RWPE1 (cell line): Measurements from ENCODE around the gene SLC16A6.
"Not testable (repeated sequence)": the region's sequence is repeated elsewhere in the genome, so short reads cannot be mapped to it uniquely, and the experiment has no call there.

Experiments
- CTCF ChIA-PET: fragments of 350-600 bp; sonication (Branson Sonifier 250); formaldehyde crosslinking; extraction: SDS; loops from one replicate; lab custom pipeline; 2021; lab: Yijun Ruan, JAX
- POLR2A ChIA-PET: fragments of 400-600 bp; formaldehyde crosslinking; extraction: SDS; loops from one replicate; lab custom pipeline; 2020; ENCODE audit warnings: antibody characterized with exemption; ENCODE audit not compliant: low non-redundant PET; lab: Yijun Ruan, JAX
- DNase-seq: peaks from one replicate; pipeline ENCODE4 v3.0.0; 2012; ENCODE audit warnings: low spot score
- H3K27ac ChIP-seq: fragments of 450-650 bp; 2 replicates; pipeline ENCODE4 v1.5.1; 2017
- TF ChIP-seq, protein P1 (sequence below): fragments of 450-650 bp; conservative IDR thresholded peaks from 2 replicates; pipeline ENCODE4 v1.5.1; 2017; ENCODE audit warnings: low read depth, mild to moderate bottlenecking

Gene SLC16A6, protein sequence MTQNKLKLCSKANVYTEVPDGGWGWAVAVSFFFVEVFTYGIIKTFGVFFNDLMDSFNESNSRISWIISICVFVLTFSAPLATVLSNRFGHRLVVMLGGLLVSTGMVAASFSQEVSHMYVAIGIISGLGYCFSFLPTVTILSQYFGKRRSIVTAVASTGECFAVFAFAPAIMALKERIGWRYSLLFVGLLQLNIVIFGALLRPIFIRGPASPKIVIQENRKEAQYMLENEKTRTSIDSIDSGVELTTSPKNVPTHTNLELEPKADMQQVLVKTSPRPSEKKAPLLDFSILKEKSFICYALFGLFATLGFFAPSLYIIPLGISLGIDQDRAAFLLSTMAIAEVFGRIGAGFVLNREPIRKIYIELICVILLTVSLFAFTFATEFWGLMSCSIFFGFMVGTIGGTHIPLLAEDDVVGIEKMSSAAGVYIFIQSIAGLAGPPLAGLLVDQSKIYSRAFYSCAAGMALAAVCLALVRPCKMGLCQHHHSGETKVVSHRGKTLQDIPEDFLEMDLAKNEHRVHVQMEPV

DNA sequence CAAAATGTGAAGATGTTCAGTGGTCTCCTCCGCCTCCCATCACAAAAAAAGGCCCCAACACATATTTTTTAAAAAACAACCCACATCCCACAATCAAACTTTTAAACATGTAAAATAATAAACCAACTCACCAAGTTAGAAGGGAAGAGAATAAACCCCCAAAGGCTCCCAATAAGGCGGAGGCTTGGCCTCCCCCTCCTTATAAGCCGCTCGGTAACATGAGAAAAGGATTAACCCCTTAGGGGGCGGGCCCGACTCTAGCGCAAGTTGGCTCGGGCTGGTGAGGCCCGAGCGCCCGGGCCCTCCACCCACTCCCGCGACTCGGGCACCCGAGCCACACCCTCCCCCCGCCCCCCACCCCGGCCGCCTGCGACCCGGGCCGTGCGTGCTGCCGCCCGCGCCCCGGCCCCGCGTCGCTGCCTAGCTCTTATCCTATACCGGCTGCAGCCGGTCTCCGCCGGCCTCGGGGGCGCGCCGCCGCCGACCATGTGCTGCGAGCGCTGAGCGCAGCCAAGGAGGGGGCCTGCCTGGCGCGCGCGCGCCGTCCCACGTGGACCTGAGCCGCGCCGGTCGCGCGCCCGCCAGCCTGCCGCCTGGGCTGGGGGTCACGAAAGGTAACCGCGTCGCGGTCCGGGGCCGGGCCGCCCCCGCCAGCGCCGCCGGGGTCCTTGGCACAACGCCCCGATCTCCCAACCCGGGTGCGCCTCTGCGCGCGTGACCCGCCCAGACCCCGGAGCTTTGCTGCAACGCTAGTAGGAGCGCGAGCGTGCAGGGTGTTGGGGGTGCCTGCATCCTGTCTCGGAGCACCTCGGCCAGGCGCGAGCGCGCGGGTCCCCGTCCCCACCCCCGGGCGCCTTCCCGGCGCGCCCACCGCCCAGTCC is at the start of gene SLC16A6, which contains the start of gene ARSG:
TSS of gene SLC16A6 (minus strand) at position 173 of the 881 bp plus-strand sequence. CDS start 12,807 bp downstream, outside the sequence.
TSS of gene ARSG (plus strand) at position 541 of the 881 bp plus-strand sequence. CDS start 15,999 bp downstream, outside the sequence.
- ChIA-PET CTCF (no interaction called here), POLR2A (no interaction called here)
- peak within 1 kb of the TSS; percentile 74 for H3K27ac ChIP-seq
- DNase-seq: peak; percentile 53
- TF ChIP-seq, protein P1, sequence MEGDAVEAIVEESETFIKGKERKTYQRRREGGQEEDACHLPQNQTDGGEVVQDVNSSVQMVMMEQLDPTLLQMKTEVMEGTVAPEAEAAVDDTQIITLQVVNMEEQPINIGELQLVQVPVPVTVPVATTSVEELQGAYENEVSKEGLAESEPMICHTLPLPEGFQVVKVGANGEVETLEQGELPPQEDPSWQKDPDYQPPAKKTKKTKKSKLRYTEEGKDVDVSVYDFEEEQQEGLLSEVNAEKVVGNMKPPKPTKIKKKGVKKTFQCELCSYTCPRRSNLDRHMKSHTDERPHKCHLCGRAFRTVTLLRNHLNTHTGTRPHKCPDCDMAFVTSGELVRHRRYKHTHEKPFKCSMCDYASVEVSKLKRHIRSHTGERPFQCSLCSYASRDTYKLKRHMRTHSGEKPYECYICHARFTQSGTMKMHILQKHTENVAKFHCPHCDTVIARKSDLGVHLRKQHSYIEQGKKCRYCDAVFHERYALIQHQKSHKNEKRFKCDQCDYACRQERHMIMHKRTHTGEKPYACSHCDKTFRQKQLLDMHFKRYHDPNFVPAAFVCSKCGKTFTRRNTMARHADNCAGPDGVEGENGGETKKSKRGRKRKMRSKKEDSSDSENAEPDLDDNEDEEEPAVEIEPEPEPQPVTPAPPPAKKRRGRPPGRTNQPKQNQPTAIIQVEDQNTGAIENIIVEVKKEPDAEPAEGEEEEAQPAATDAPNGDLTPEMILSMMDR: no peak

DNA sequence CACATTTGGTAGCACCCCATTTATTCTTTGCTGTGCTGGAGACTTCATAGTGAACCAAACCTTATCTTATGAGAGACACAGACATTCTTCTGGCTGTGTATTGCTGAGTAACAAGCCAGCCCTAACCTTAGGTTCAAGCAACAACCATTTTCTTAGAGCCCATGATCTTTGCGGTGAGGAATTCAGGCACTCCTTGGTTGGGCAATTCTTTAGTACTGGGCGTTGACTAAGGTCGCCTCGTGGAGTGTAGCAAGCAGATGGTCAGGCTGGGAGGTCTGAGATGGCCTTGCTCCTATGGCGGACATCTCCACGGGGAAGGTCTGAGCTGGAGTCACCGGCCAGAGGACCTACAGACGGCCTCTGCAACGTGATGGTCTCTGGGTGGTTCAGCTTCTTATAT is 43.5 kb upstream of the SLC16A6 start:
- ChIA-PET POLR2A (no interaction called here), CTCF (no interaction called here)
- TF ChIP-seq, protein P1: no peak
- no peak for DNase-seq
- H3K27ac ChIP-seq: no peak overlapping the region

DNA sequence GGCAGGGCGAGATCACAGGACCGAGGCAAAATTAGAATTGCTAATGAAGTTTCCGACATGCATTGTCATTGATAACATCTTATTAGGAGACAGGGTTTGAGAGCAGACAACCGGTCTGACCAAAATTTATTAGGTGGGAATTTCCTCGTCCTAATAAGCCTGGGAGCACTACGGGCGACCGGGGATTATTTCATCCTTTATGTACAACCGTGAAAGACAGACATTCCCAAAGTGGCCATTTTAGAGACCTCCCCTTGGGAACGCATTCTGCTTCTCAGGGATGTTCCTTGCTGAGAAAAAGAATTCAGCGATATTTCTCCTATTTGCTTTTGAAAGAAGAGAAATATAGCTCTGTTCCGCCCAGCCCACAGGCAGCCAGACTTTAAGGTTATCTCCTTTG is 41.0 kb upstream of the SLC16A6 start:
- CTCF ChIA-PET, H3K27ac ChIP-seq, POLR2A ChIA-PET, DNase-seq: not testable (repeated sequence)

DNA sequence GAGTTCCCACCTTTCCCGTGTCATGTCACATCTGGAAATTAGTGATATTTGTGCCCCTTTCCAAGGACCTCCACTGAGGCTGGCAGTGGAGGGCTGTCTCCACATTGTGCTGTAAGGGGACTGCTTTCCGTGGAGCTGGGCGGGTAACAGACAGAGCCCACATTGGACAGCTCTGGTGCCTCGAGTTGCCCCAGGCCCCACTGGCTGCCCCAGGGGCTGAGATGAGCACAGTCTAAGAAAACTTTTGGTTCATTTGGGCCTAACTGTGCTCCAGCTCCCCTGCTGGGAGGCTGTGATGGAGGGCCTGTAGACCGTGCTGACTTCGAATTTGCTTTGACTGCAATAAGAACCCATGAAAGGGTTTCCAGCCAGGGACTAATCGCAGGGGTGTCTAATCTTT is 38.4 kb upstream of the SLC16A6 start:
- CTCF ChIA-PET: interaction anchor here (1.0 kb wide), 1 partner anchor 14 kb away, joined by 3 read pairs; no protein-coding TSS in a partner anchor
- POLR2A ChIA-PET: interaction anchor here (0.7 kb wide), 1 partner anchor 29 kb away, joined by 3 read pairs; no protein-coding TSS in a partner anchor
- DNase-seq: no peak
- no peak overlapping the region for H3K27ac ChIP-seq
- TF ChIP-seq, protein P1: no peak

DNA sequence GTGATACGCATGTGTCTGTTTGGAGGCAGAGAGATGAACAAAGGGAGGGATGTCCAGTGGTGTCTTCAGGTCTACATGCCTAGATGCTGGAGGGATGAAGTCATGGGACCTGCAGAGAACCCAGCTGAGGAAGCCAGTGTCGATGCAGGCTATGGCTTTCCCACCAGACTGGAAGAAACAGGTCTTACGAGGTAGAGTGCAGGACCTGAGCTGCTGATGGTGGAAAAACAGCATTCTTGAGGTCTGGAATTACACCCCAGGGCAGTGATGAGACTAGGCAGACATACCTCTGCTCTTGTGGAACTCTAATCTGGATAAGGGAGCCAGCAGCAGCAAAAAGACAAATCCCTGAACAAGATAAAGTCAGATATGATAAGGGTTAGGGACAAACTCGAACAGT is 37.7 kb upstream of the SLC16A6 start:
- H3K27ac ChIP-seq: no peak overlapping the region
- ChIA-PET CTCF (interaction anchor here (0.6 kb wide), 2 partner anchors 16 to 1067 kb away, joined by 3 to 6 read pairs; no protein-coding TSS in a partner anchor), POLR2A (no interaction called here)
- peak; percentile 36 for DNase-seq
- TF ChIP-seq, protein P1: no peak

DNA sequence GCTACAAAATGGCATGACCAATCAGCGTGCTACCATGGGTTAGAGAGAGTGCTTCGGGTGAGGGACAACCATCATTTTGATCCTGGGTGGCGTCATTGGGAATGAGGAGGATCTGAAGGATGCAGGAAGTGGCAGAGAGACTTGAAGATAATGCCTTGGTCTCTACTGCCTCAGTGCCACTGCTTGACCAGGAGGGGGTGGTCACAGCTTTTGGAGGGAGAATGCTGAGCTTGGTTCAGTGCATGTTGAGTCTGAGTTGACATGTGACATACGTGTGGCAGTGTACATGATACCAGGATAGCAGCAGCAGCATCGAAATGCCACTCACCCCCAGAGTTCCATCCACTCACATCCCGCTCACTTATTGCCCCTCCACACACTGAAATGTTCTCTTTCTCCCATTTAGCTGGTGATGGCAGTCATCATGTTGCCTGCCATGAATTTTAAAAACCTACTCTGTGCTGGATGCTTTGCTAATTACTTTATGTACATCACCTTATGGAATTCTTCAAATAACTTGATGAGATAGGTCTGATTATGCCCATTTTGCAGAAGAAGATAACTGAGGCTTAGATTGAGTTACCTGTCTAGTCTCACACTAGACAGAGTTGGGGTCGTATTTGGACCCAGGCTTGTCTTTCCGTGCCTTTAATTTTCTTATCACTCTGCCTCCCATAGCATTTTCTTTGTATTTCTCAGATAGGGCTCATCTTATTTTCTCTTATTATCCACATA is 37.1 kb upstream of the SLC16A6 start:
- CTCF ChIA-PET: interaction anchor here (0.6 kb wide), 2 partner anchors 15 to 1068 kb away, joined by 3 to 6 read pairs; no protein-coding TSS in a partner anchor
- POLR2A ChIA-PET: no interaction called here
- TF ChIP-seq, protein P1: no peak
- DNase-seq: no peak
- no peak overlapping the region for H3K27ac ChIP-seq
